GM23338 (cell line): Measurements from ENCODE around the gene KIF17.

Experiments
- CREB1 ChIP-seq: fragments of 250-450 bp; sonication (Bioruptor Pico); IDR thresholded peaks from 2 replicates; pipeline ENCODE4 v1.5.0; 2020; ENCODE audit warnings: low read depth, mild to moderate bottlenecking, moderate library complexity
- EZH2 ChIP-seq: fragments of 200-600 bp; sonication (generic); IDR thresholded peaks from one replicate; pipeline ENCODE4 v1.8.0; 2017; ENCODE audit warnings: antibody characterized with exemption, mild to moderate bottlenecking, low read depth; ENCODE audit not compliant: unreplicated experiment
- EZH2phosphoT487 ChIP-seq: fragments of 200-600 bp; sonication (generic); IDR thresholded peaks from one replicate; pipeline ENCODE4 v1.8.1; 2018; ENCODE audit warnings: antibody characterized with exemption; ENCODE audit not compliant: unreplicated experiment
- NANOG ChIP-seq: IDR thresholded peaks from 2 replicates; pipeline ENCODE4 v1.6.1; 2016; ENCODE audit warnings: antibody characterized with exemption, borderline replicate concordance
- POLR2AphosphoS5 ChIP-seq: IDR thresholded peaks from 2 replicates; pipeline ENCODE4 v1.6.1; 2016; ENCODE audit warnings: antibody characterized with exemption, low read depth
- STAT1 ChIP-seq: IDR thresholded peaks from one replicate; pipeline ENCODE4 v1.6.1; 2016; ENCODE audit warnings: antibody characterized with exemption; ENCODE audit not compliant: unreplicated experiment
- ZNF114 ChIP-seq: fragments of 250-450 bp; sonication (Bioruptor Pico); IDR thresholded peaks from 2 replicates; pipeline ENCODE4 v1.5.0; 2020; ENCODE audit warnings: mild to moderate bottlenecking, moderate library complexity
- ZNF331 ChIP-seq: fragments of 250-450 bp; sonication (Bioruptor Pico); IDR thresholded peaks from 2 replicates; pipeline ENCODE4 v1.5.0; 2020; ENCODE audit warnings: low read depth, mild to moderate bottlenecking, moderate library complexity
- TF ChIP-seq, protein P1 (sequence below), 2 experiments: fragments of 200-600 bp in 1 of 2; sonication (generic) in 1 of 2; conservative IDR thresholded peaks; 2 replicates each; pipeline versions ENCODE4 v1.5.1 to v1.6.1; 2016 to 2017; ENCODE audit warnings: antibody characterized with exemption in 2 of 2, low read depth in 2 of 2, mild to moderate bottlenecking in 2 of 2, moderate library complexity in 1 of 2
- TF ChIP-seq, protein P2 (sequence below): IDR thresholded peaks from one replicate; pipeline ENCODE4 v1.6.1; 2018; ENCODE audit warnings: antibody characterized with exemption; ENCODE audit not compliant: unreplicated experiment
- TF ChIP-seq, protein P3 (sequence below): IDR thresholded peaks from 2 replicates; pipeline ENCODE4 v1.6.1; 2016; ENCODE audit warnings: antibody characterized with exemption

- TF ChIP-seq, protein P1, sequence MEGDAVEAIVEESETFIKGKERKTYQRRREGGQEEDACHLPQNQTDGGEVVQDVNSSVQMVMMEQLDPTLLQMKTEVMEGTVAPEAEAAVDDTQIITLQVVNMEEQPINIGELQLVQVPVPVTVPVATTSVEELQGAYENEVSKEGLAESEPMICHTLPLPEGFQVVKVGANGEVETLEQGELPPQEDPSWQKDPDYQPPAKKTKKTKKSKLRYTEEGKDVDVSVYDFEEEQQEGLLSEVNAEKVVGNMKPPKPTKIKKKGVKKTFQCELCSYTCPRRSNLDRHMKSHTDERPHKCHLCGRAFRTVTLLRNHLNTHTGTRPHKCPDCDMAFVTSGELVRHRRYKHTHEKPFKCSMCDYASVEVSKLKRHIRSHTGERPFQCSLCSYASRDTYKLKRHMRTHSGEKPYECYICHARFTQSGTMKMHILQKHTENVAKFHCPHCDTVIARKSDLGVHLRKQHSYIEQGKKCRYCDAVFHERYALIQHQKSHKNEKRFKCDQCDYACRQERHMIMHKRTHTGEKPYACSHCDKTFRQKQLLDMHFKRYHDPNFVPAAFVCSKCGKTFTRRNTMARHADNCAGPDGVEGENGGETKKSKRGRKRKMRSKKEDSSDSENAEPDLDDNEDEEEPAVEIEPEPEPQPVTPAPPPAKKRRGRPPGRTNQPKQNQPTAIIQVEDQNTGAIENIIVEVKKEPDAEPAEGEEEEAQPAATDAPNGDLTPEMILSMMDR (conservative IDR thresholded peaks at IDR 0.05; ENCODE audit: low read depth in 2 of 2): no peak
- TF ChIP-seq EZH2: no peak
- no peak for TF ChIP-seq POLR2AphosphoS5
- TF ChIP-seq, protein P2, sequence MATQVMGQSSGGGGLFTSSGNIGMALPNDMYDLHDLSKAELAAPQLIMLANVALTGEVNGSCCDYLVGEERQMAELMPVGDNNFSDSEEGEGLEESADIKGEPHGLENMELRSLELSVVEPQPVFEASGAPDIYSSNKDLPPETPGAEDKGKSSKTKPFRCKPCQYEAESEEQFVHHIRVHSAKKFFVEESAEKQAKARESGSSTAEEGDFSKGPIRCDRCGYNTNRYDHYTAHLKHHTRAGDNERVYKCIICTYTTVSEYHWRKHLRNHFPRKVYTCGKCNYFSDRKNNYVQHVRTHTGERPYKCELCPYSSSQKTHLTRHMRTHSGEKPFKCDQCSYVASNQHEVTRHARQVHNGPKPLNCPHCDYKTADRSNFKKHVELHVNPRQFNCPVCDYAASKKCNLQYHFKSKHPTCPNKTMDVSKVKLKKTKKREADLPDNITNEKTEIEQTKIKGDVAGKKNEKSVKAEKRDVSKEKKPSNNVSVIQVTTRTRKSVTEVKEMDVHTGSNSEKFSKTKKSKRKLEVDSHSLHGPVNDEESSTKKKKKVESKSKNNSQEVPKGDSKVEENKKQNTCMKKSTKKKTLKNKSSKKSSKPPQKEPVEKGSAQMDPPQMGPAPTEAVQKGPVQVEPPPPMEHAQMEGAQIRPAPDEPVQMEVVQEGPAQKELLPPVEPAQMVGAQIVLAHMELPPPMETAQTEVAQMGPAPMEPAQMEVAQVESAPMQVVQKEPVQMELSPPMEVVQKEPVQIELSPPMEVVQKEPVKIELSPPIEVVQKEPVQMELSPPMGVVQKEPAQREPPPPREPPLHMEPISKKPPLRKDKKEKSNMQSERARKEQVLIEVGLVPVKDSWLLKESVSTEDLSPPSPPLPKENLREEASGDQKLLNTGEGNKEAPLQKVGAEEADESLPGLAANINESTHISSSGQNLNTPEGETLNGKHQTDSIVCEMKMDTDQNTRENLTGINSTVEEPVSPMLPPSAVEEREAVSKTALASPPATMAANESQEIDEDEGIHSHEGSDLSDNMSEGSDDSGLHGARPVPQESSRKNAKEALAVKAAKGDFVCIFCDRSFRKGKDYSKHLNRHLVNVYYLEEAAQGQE: no peak
- TF ChIP-seq EZH2phosphoT487: no peak
- TF ChIP-seq NANOG: no peak
- no peak for TF ChIP-seq CREB1 (CRISPR knock-in tag)
- TF ChIP-seq ZNF114 (CRISPR knock-in tag): no peak
- no peak for TF ChIP-seq STAT1
- TF ChIP-seq, protein P3, sequence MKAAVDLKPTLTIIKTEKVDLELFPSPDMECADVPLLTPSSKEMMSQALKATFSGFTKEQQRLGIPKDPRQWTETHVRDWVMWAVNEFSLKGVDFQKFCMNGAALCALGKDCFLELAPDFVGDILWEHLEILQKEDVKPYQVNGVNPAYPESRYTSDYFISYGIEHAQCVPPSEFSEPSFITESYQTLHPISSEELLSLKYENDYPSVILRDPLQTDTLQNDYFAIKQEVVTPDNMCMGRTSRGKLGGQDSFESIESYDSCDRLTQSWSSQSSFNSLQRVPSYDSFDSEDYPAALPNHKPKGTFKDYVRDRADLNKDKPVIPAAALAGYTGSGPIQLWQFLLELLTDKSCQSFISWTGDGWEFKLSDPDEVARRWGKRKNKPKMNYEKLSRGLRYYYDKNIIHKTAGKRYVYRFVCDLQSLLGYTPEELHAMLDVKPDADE: no peak
- no peak for TF ChIP-seq ZNF331
Observed at GRCh38 chr1:20712215-20712577, 5.6 kb downstream of the KIF17 start.
